Endodermal cell (in vitro differentiated cells): Measurements from ENCODE around the gene BCDIN3D. TPM values are rescaled to one million over a fixed set of nuclear protein-coding genes. Genes with fewer than 3 reads are reported as not detected.
A peak's percentile ranks its signal among the peaks of the same experiment; 100 is the strongest.

ENCODE experiments used
- DNase-seq: peaks from one replicate; pipeline ENCODE4 v3.0.0-alpha.2; 2017
- H3K27ac ChIP-seq: 2 replicates; pipeline ENCODE4 v1.5.1; 2013; ENCODE audit warnings: mild to moderate bottlenecking, low read depth, low read length, moderate library complexity
- H3K27me3 ChIP-seq: 2 replicates; pipeline ENCODE4 v1.6.1; 2013; ENCODE audit warnings: mild to moderate bottlenecking, low read length, moderate library complexity; ENCODE audit not compliant: insufficient read depth, control insufficient read depth, poor library complexity, severe bottlenecking
- H3K36me3 ChIP-seq: 2 replicates; pipeline ENCODE4 v1.7.0; 2013; ENCODE audit warnings: mild to moderate bottlenecking, low read length, moderate library complexity; ENCODE audit not compliant: control insufficient read depth, insufficient read depth
- H3K4me1 ChIP-seq: one replicate; pipeline ENCODE4 v1.7.0; 2013; ENCODE audit warnings: low read length; ENCODE audit not compliant: control insufficient read depth, insufficient read depth
- H3K4me3 ChIP-seq: 2 replicates; pipeline ENCODE4 v1.5.1; 2013; ENCODE audit warnings: mild to moderate bottlenecking, low read length, moderate library complexity
- H3K9ac ChIP-seq: 2 replicates; pipeline ENCODE4 v1.6.1; 2013; ENCODE audit warnings: mild to moderate bottlenecking, low read length, moderate library complexity; ENCODE audit not compliant: poor library complexity, severe bottlenecking; ENCODE audit errors: extremely low read depth
- H3K9me3 ChIP-seq: 2 replicates; pipeline ENCODE4 v1.6.1; 2013; ENCODE audit warnings: mild to moderate bottlenecking, low read length, moderate library complexity; ENCODE audit not compliant: control insufficient read depth
- H3K27ac Mint-ChIP-seq: 2 replicates; pipeline ENCODE4 v1.8.0; 2020; ENCODE audit warnings: mixed read lengths
- H3K27me3 Mint-ChIP-seq: 2 replicates; pipeline ENCODE4 v1.8.0; 2021; ENCODE audit warnings: mild to moderate bottlenecking, mixed read lengths; ENCODE audit not compliant: insufficient read depth
- H3K36me3 Mint-ChIP-seq: 2 replicates; pipeline ENCODE4 v1.8.0; 2020; ENCODE audit warnings: low read depth, mixed read lengths
- H3K4me1 Mint-ChIP-seq: 2 replicates; pipeline ENCODE4 v1.8.0; 2020; ENCODE audit warnings: mixed read lengths
- H3K4me3 Mint-ChIP-seq: 2 replicates; pipeline ENCODE4 v1.8.0; 2020; ENCODE audit warnings: mild to moderate bottlenecking, moderate library complexity, mixed read lengths
- H3K9me3 Mint-ChIP-seq: 2 replicates; pipeline ENCODE4 v1.8.0; 2020; ENCODE audit warnings: mild to moderate bottlenecking, mixed read lengths
- WGBS, 2 experiments: methylation state at CpG; one replicate each; pipeline versions ENCODE4 v1.1.5 to v1.1.7; 2013; ENCODE audit warnings: missing lambda C conversion rate in 2 of 2, mixed read lengths in 1 of 2; ENCODE audit not compliant: insufficient coverage in 1 of 2, insufficient read length in 1 of 2; 5-methylcytosine and 5-hydroxymethylcytosine counted together
- total RNA-seq, 2 donors: library from RNA; stranded (reverse); fragmentation: NEBNext Ultra II Directional in 1 of 2; extraction: Animal tissue kit (Norgen Biotek cat#: 25700) in 1 of 2; gene quantifications; 2 replicates in 1 of 2; 3 replicates in 1 of 2; pipeline ENCODE4 v1.2.1, GENCODE V29; 2021
- TF ChIP-seq, protein P1 (sequence below): fragments of 200-600 bp; sonication (generic); conservative IDR thresholded peaks from 2 replicates; pipeline ENCODE4 v1.5.0; 2021; ENCODE audit warnings: antibody characterized with exemption, mild to moderate bottlenecking

BCDIN3D gene
- total RNA-seq, 2 donors from 2014 or later, result 2.8 to 3.8 TPM

- peaks cover 30% of the 10 kb centered on the region for H3K4me1 Mint-ChIP-seq
- WGBS, 2 experiments, result 88% methylated on average over 10 of the region's 10 CpGs; no CpG with 5 or more reads in 1 of the 2 experiments
- Histone ChIP-seq H3K27me3 (no peaks in the 10 kb centered on the region), H3K4me1 (peaks cover 4% of the 10 kb centered on the region), H3K9ac (no peak overlapping the region), H3K36me3 (no peaks in the 10 kb centered on the region), H3K4me3 (no peak overlapping the region), H3K27ac (no peak overlapping the region), H3K9me3 (no peaks in the 10 kb centered on the region)
- peak; percentile 47 for DNase-seq
- H3K27ac Mint-ChIP-seq, result no peak overlapping the region
- no peak overlapping the region for H3K4me3 Mint-ChIP-seq
- H3K9me3 Mint-ChIP-seq, result no peaks in the 10 kb centered on the region
- TF ChIP-seq, protein P1, sequence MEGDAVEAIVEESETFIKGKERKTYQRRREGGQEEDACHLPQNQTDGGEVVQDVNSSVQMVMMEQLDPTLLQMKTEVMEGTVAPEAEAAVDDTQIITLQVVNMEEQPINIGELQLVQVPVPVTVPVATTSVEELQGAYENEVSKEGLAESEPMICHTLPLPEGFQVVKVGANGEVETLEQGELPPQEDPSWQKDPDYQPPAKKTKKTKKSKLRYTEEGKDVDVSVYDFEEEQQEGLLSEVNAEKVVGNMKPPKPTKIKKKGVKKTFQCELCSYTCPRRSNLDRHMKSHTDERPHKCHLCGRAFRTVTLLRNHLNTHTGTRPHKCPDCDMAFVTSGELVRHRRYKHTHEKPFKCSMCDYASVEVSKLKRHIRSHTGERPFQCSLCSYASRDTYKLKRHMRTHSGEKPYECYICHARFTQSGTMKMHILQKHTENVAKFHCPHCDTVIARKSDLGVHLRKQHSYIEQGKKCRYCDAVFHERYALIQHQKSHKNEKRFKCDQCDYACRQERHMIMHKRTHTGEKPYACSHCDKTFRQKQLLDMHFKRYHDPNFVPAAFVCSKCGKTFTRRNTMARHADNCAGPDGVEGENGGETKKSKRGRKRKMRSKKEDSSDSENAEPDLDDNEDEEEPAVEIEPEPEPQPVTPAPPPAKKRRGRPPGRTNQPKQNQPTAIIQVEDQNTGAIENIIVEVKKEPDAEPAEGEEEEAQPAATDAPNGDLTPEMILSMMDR, result no peak
- no peaks in the 10 kb centered on the region for H3K36me3 Mint-ChIP-seq
- H3K27me3 Mint-ChIP-seq, result peaks cover 24% of the 10 kb centered on the region
These were observed 46.6 kb upstream of the BCDIN3D start for GRCh38 chr12:49889361-49890095.

DNA sequence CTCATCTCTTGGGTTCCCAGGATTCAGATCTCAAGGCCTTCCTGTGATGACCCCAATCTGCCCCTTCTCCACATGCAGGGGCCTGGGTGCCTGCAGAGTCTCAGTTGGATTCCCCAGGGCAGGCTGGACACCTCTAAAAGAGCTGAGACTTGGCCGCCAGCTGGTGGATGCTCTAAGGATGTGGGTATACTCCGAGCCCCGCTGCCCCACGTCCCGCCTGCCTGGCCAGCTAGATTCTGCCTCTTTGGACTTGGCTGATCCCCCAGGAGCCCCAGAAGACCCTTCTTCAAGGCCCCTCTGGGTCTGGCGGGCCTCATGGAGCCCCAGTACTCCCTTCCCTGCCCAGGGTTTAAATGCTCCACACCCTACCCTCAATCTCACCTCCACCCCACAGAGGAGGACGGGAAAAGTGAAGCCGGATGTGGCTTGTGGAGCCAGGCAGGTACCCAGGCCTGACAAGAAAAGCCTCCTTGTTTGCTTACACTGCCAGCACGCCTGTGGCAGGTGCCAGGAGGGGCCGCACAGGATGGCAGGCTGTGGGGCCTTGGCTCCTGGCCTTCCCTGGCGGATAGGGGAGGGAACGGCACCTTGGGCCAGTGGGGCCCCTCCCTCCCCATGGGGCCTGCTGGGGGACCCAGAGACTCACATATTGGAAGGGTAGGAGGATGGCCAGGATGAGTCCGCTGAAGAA is 45.7 kb upstream of the BCDIN3D start:
- no peak overlapping the region for H3K4me3 Mint-ChIP-seq
- peaks cover 4% of the 10 kb centered on the region for H3K4me1 ChIP-seq
- H3K9me3 Mint-ChIP-seq, result no peaks in the 10 kb centered on the region
- H3K27ac Mint-ChIP-seq, result no peak overlapping the region
- no peaks in the 10 kb centered on the region for H3K27me3 ChIP-seq
- peak; percentile 46 for DNase-seq
- H3K36me3 ChIP-seq, result no peaks in the 10 kb centered on the region
- peaks cover 26% of the 10 kb centered on the region for H3K27me3 Mint-ChIP-seq
- peaks cover 33% of the 10 kb centered on the region for H3K4me1 Mint-ChIP-seq
- no peak overlapping the region for H3K4me3 ChIP-seq
- no peaks in the 10 kb centered on the region for H3K9me3 ChIP-seq
- TF ChIP-seq, protein P1, result no peak
- no peaks in the 10 kb centered on the region for H3K36me3 Mint-ChIP-seq
- H3K9ac ChIP-seq, result no peak overlapping the region
- no peak overlapping the region for H3K27ac ChIP-seq
- WGBS, 2 experiments, result 83 to 94% methylated on average over 7 to 13 of the region's 13 CpGs

- H3K27ac ChIP-seq, result no peak overlapping the region
- H3K9ac ChIP-seq, result no peak overlapping the region
- H3K27me3 Mint-ChIP-seq, result peaks cover 23% of the 10 kb centered on the region
- peaks cover 11% of the 10 kb centered on the region for H3K4me1 ChIP-seq
- H3K36me3 ChIP-seq, result no peaks in the 10 kb centered on the region
- no peaks in the 10 kb centered on the region for H3K27me3 ChIP-seq
- TF ChIP-seq, protein P1, result no peak
- 75 to 78% methylated on average over 8 to 15 of the region's 15 CpGs for WGBS, 2 experiments
- H3K9me3 ChIP-seq, result no peaks in the 10 kb centered on the region
- H3K36me3 Mint-ChIP-seq, result no peaks in the 10 kb centered on the region
- peak; percentile 58 for DNase-seq
- no peaks in the 10 kb centered on the region for H3K9me3 Mint-ChIP-seq
- no peak overlapping the region for H3K4me3 ChIP-seq
- no peak overlapping the region for H3K4me3 Mint-ChIP-seq
- H3K27ac Mint-ChIP-seq, result no peak overlapping the region
- H3K4me1 Mint-ChIP-seq, result peaks cover 41% of the 10 kb centered on the region
These were observed 44.9 kb upstream of the BCDIN3D start for GRCh38 chr12:49887536-49888401.
